ENCODE results near the gene PITPNC1. TPM values are rescaled to one million over a fixed set of nuclear protein-coding genes. Genes with fewer than 3 reads are reported as not detected.
"Not testable (repeated sequence)": the region's sequence is repeated elsewhere in the genome, so short reads cannot be mapped to it uniquely, and the experiment has no call there.

PITPNC1 gene
- total RNA-seq, 1 donor from 2014 or later = 28.7 TPM

- Histone ChIP-seq H3K27me3 (ENCODE audit: control insufficient read depth, insufficient read depth, low read length) (no peaks in the 10 kb centered on the region), H3K4me3 (ENCODE audit: low read depth, low read length) (no peak overlapping the region), H3K36me3 (ENCODE audit: control insufficient read depth, insufficient read depth, low read length) (no peaks in the 10 kb centered on the region)
- no peak for TF ChIP-seq CTCF (IDR thresholded peaks at IDR 0.05; ENCODE audit: insufficient read depth, low read length, severe bottlenecking)
- peak; percentile 99 for DNase-seq (ENCODE audit: low read depth)
- peak; percentile 99 for FAIRE-seq
Measured at GRCh38 chr17:67637901-67638641, 261.0 kb downstream of the PITPNC1 start.

GRCh38 chr17:67638871-67639270 lies 261.8 kb downstream of the PITPNC1 start:
- FAIRE-seq = no peak
- H3K36me3 ChIP-seq (ENCODE audit: control insufficient read depth, insufficient read depth, low read length) = no peaks in the 10 kb centered on the region
- no peaks in the 10 kb centered on the region for H3K27me3 ChIP-seq (ENCODE audit: control insufficient read depth, insufficient read depth, low read length)
- no peak for TF ChIP-seq CTCF (IDR thresholded peaks at IDR 0.05; ENCODE audit: insufficient read depth, low read length, severe bottlenecking)
- no peak for DNase-seq (ENCODE audit: low read depth)
- H3K4me3 ChIP-seq (ENCODE audit: low read depth, low read length) = no peak overlapping the region

- FAIRE-seq (no peak), DNase-seq (ENCODE audit: low read depth) (no peak)
- H3K36me3 ChIP-seq (ENCODE audit: control insufficient read depth, insufficient read depth, low read length) = no peaks in the 10 kb centered on the region
- H3K4me3 ChIP-seq (ENCODE audit: low read depth, low read length) = no peak overlapping the region
- no peak for TF ChIP-seq CTCF (IDR thresholded peaks at IDR 0.05; ENCODE audit: insufficient read depth, low read length, severe bottlenecking)
- H3K27me3 ChIP-seq (ENCODE audit: control insufficient read depth, insufficient read depth, low read length) = no peaks in the 10 kb centered on the region
Measured at GRCh38 chr17:67639555-67639954, 262.5 kb downstream of the PITPNC1 start.

- H3K4me3 ChIP-seq (ENCODE audit: low read depth, low read length) = no peak overlapping the region
- TF ChIP-seq CTCF (IDR thresholded peaks at IDR 0.05; ENCODE audit: insufficient read depth, low read length, severe bottlenecking) = no peak
- H3K36me3 ChIP-seq (ENCODE audit: control insufficient read depth, insufficient read depth, low read length) = no peaks in the 10 kb centered on the region
- DNase-seq (ENCODE audit: low read depth) (no peak), FAIRE-seq (no peak)
- H3K27me3 ChIP-seq (ENCODE audit: control insufficient read depth, insufficient read depth, low read length) = no peaks in the 10 kb centered on the region
Measured at GRCh38 chr17:67639979-67640378, 262.9 kb downstream of the PITPNC1 start.

GRCh38 chr17:67642488-67642887 lies 265.4 kb downstream of the PITPNC1 start:
- no peak for TF ChIP-seq CTCF (IDR thresholded peaks at IDR 0.05; ENCODE audit: insufficient read depth, low read length, severe bottlenecking)
- Histone ChIP-seq H3K36me3 (ENCODE audit: control insufficient read depth, insufficient read depth, low read length) (no peaks in the 10 kb centered on the region), H3K27me3 (ENCODE audit: control insufficient read depth, insufficient read depth, low read length) (no peaks in the 10 kb centered on the region), H3K4me3 (ENCODE audit: low read depth, low read length) (no peak overlapping the region)
- FAIRE-seq (no peak), DNase-seq (ENCODE audit: low read depth) (no peak)

- Histone ChIP-seq H3K4me3 (ENCODE audit: low read depth, low read length) (no peak overlapping the region), H3K36me3 (ENCODE audit: control insufficient read depth, insufficient read depth, low read length) (no peaks in the 10 kb centered on the region), H3K27me3 (ENCODE audit: control insufficient read depth, insufficient read depth, low read length) (no peaks in the 10 kb centered on the region)
- FAIRE-seq = no peak
- no peak for DNase-seq (ENCODE audit: low read depth)
- TF ChIP-seq CTCF (IDR thresholded peaks at IDR 0.05; ENCODE audit: insufficient read depth, low read length, severe bottlenecking) = no peak
Measured at GRCh38 chr17:67644061-67644460, 267.0 kb downstream of the PITPNC1 start.

GRCh38 chr17:67645195-67645594 lies 268.1 kb downstream of the PITPNC1 start:
- H3K4me3 ChIP-seq (ENCODE audit: low read depth, low read length); DNase-seq (ENCODE audit: low read depth); H3K27me3 ChIP-seq (ENCODE audit: control insufficient read depth, insufficient read depth, low read length); FAIRE-seq; H3K36me3 ChIP-seq (ENCODE audit: control insufficient read depth, insufficient read depth, low read length): not testable (repeated sequence)
